Right hindlimb (tissue), 1 donor: ENCODE data around the gene PTPN3.

Source experiments
- DNase-seq: peaks from one replicate; pipeline ENCODE4 v3.0.0-alpha.2; 2018

The PTPN3 gene

DNA sequence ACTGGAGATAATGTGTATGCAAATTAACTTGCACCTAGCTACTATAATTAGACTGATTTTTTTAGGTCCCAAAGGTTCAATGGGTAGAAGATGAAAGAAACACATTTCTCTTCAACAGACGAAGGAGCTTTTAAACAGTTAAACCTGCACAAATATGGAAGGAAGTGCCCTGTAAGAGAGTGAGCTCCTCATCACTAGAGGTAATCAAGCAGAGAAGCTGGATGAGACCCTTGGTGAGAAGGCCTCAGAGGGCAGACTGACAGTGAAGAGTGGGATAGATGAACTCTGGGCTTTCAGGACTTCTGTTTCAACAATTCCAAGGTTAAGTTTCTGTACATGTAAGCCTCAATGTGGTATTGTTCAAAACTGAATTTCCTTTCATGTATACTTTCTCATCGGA lies 23.2 kb downstream of the PTPN3 start:
- DNase-seq: no peak

GRCh38 chr9:109474170-109474569 lies 23.9 kb downstream of the PTPN3 start:
- DNase-seq: no peak

GRCh38 chr9:109473329-109473728 lies 24.8 kb downstream of the PTPN3 start:
- DNase-seq: peak; percentile 29

DNA sequence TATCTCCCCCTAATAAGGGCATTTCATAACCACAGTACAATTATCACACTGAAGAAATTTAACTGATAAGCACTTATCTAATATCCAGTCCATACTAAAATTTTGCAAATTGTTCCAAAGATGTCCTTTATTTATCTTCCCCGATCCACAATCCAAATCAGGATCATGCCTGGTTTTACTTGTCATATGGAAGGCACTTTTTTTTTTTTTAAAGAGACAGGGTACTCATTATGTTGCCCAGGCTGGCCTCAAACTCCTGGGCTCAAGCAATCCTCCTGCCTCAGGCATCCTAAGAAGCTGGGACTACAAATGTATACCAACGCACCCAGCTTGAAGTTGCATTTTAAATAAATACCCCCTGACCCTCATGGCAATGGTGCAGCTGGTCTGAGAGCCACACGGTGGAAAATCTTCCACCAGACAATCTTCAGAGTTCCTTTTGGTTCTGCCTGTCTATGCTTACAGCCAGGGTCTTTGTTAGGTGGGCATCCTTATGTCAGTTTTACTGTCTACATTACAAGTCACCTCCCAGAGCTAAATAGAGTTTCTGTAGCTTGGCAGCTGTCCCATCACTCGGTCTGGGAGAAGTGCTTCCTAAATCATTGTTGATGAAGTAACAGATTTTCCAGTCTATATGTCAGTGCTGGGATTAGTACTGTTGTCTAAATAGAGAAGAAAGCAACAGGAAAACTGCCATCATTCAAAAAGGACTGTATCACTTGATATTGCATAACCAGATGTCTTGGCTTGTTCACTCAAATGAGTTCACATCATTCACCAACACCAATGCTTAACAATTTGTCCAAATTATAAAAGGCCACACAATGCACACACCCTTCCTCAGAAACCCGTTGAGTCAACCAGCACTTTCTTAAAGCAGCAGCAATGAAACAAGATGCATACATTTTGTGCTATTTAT lies 26.4 kb downstream of the PTPN3 start:
- no peak for DNase-seq

DNA sequence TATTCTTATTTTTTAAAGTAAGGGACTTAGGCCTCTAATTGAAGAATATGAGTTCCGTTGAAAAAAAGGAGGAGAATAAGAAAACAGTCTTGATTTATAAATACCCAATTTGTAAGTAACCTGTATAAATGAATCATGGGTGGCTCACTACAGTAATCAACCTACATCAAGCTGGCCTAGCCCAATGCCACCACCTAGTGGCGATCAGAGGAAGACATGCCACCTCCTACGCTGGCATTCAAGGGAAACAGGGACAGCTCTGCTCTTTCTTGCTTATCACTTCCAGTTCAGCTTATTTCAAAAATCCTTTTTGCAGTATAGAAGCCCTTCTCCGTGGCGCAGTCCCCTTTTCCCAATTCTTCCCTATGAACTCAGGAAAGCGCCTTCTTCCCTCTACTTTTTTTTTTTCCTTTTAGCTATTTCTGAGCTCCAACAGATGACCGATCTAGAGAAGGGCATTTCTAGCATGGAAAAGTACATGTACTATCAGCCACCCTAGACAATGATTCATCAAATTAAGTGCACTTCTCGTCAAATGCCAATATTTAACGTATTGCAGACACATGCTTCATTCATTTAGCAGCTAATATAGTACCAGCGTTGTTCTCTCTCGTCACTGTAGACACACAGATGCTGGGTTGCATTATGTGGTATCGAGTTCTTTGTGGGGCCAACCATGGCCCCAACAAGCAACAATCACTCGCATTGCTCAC lies 28.3 kb downstream of the PTPN3 start:
- peak; percentile 76 for DNase-seq

GRCh38 chr9:109468927-109469326 lies 29.2 kb downstream of the PTPN3 start:
- DNase-seq: no peak

DNA sequence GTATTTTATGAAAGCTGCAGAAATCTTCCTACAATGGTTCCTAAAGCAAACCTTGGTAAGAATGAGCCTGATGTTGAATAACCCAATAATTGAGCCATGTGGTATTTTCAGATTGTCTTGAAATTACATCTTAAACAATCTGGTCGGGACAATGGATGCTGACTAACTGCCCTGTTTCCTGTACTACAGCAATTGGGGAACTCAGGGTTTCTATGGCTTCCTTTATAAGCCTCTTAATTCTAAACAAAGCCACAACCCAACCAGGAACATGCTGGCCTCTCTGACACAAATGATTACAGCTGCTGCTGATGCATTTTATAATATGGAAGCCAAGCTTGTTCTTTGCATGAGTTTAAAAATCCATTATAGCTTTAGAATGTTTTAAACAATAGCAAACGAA lies 30.2 kb downstream of the PTPN3 start:
- DNase-seq: no peak

- no peak for DNase-seq
Observed at GRCh38 chr9:109466623-109467590, 31.2 kb downstream of the PTPN3 start.

DNA sequence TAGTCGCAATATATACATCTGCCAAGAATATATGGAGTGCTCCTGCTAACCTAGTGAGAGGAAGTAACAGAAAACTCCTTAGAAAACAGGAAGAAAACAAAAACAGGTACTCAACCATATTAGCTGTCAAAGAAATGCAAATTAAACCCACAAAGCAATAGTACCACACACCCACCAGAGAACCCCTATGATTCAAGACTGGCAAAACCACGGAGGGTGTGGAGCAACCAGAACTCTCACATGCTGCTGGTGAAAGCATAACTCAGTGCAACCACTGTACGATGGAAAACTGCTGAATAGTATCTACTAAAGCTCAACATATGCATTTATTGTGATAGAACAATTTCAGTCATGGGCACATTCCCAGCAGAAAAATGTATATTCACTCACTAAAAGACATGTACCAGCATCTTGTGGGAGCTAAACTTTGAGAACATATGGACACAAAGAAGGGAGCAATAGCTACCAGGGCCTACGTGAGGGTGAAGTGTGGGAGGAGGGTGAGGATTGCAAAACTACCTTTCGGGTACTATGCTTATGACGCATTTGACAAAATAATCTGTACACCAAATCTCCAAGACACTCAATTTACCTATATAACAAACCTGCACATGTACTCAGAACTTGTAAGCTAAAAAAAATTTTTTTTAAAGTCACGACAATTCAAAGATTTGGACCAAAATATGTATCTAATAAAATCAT lies 34.0 kb downstream of the PTPN3 start:
- DNase-seq: no peak

DNA sequence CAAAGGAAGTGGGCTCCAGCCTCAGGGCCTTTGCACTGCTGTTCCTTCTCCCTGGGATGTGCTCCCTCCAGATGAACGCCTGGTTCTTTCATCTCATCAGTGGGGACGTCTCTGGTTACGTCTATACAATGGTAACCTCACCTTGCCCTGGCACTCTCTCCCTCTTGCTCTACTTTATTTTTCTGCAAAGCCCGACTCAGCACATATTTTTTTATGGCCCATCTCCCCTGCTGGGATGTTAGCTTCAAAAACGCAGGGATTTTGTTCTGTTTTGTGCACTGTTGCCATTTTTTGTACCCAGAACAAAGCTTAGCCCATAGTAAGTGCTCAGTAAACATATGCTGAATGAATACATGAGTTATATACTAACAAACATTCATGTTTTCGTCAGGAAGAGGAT lies 37.5 kb downstream of the PTPN3 start:
- DNase-seq: no peak

- no peak for DNase-seq
Observed at GRCh38 chr9:109459423-109459822, 38.7 kb downstream of the PTPN3 start.

- no peak for DNase-seq
Observed at GRCh38 chr9:109458453-109459211, 39.5 kb downstream of the PTPN3 start.

GRCh38 chr9:109456811-109457210 lies 41.3 kb downstream of the PTPN3 start:
- no peak for DNase-seq

- no peak for DNase-seq
Observed at GRCh38 chr9:109455861-109456260, 42.2 kb downstream of the PTPN3 start.

- no peak for DNase-seq
Observed at GRCh38 chr9:109455391-109455790, 42.7 kb downstream of the PTPN3 start.

DNA sequence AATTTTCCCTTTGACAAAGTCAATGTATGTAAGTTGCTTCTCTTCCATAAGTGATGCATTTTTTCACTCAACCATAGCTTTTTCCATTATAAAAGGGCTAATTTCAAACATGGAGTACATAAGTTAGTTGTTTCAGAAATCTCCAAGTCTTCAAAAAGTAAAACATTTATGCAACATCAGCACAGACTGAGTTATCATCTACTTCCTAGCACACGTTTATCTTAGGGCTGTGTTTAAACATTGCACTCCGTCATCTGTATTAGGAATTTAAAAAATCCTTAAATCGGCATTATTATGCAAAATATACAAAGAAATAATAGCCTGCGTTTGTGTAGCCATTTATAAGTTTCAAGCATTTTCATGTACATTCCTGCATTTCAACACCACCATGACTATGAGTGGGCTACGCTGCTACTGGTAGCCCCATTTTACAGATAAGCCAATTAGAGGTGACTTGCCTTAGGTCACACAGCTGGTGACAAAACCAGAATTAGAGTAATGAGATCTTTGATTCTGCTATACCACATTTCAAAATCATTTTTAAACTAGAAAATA lies 43.4 kb downstream of the PTPN3 start:
- no peak for DNase-seq

GRCh38 chr9:109454041-109454440 lies 44.1 kb downstream of the PTPN3 start:
- no peak for DNase-seq

- DNase-seq: no peak
Observed at GRCh38 chr9:109453210-109453842, 44.8 kb downstream of the PTPN3 start.

GRCh38 chr9:109452761-109453160 lies 45.3 kb downstream of the PTPN3 start:
- DNase-seq: no peak

DNA sequence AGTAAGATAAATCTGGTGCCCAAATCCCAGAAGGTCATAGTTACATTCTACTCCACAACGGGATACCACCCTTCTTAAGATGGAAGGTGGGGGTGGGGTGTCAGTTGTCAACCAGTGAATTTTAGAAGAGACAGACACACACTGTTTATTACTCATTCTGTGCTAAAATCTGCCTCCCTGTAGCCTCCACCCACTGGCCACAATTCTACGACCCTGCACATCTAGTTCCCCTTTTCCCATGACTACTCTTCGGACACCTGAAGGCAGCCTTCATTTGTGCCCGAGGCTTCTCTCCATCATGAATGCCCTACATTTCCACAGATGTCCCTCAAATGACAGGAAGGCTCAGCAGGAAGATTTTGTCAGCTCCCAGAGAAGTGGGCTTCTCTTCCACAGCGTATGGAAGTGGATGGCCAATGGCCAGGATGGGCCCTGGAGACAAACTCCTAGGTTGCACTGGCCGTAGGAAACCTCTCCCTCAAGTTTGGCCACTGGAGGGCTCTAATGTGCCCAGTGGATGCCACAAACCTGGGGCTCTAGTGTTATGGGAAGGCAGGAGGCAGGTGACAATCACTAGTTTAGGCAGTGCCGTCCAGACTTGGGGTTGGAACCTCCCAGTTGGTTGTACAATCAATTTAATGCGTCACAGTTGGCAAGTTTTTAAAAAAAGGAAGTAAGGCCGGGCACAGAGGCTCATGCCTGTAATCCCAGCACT lies 46.6 kb downstream of the PTPN3 start:
- DNase-seq: no peak
